Panc1 (cell line): ENCODE data around the gene ESYT2.

ENCODE experiments used
- CTCF ChIP-seq: fragments of 450-650 bp; IDR thresholded peaks from 2 replicates; pipeline ENCODE4 v1.5.1; 2017; ENCODE audit warnings: mild to moderate bottlenecking
- SIN3A ChIP-seq: IDR thresholded peaks from 2 replicates; pipeline ENCODE4 v1.6.1; 2012; ENCODE audit warnings: low read depth, mild to moderate bottlenecking, low read length, moderate library complexity, borderline replicate concordance; ENCODE audit not compliant: insufficient read depth

GRCh38 chr7:158689488-158689887, 139.8 kb downstream of the ESYT2 start:
- TF ChIP-seq CTCF (no peak), SIN3A (no peak)
